GM06990 (cell line): ENCODE measurements around the gene DCUN1D2.

Source experiments
- DNase-seq: peaks from one replicate; pipeline ENCODE4 v3.0.0-alpha.2; 2011; ENCODE audit not compliant: insufficient read length; ENCODE audit errors: extremely low read depth
- H3K27me3 ChIP-seq: replicated peaks from 2 replicates; pipeline ENCODE4 v1.6.0; 2011; ENCODE audit warnings: low read length; ENCODE audit not compliant: control insufficient read depth, insufficient read depth
- H3K36me3 ChIP-seq: 2 replicates; pipeline ENCODE4 v1.5.1; 2011; ENCODE audit warnings: low read length; ENCODE audit not compliant: control insufficient read depth, insufficient read depth
- H3K4me3 ChIP-seq: replicated peaks from 2 replicates; pipeline ENCODE4 v1.5.1; 2011; ENCODE audit warnings: low read depth, mild to moderate bottlenecking, control low read depth, low read length
- CTCF ChIP-seq: IDR thresholded peaks from 2 replicates; pipeline ENCODE4 v1.5.1; 2011; ENCODE audit warnings: low read length, control low read depth, mild to moderate bottlenecking, inconsistent platforms; ENCODE audit not compliant: insufficient read depth, poor library complexity, severe bottlenecking

DCUN1D2 gene

DNA sequence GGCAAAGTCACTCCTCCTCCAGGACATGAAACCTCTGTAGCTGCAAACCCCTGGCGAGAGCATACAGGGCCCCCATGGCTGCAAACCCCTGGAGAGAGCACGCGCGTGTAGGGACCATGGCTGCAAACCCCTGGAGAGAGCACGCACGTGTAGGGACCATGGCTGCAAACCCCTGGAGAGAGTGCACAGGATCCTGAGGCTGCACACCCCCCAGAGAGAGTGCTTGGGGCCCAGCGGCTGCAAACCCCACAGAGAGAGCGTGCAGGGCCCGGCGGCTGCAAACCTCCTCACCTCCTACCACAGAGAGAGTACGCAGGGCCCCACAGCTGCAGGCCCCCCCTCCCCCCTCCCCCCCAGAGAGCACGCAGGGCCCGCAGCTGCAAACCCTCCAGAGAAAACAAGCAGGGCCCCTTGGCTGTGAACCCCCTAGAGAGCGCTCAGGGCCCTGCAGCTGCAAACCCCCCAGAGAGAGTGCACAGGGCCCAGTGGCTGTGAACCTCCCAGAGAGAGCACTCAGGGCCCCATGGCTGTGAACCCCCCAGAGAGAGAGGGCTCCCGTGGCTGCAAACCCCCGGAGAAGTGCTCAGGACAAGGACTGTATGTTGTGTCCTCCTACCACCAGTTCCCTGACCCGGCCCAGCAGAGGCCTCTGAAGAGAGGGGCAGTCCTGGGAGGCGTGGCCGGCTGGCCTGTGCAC, 44.6 kb downstream of the DCUN1D2 start:
- TF ChIP-seq CTCF = no peak
- DNase-seq = peak; percentile 72
- no peak overlapping the region for H3K4me3 ChIP-seq

DNA sequence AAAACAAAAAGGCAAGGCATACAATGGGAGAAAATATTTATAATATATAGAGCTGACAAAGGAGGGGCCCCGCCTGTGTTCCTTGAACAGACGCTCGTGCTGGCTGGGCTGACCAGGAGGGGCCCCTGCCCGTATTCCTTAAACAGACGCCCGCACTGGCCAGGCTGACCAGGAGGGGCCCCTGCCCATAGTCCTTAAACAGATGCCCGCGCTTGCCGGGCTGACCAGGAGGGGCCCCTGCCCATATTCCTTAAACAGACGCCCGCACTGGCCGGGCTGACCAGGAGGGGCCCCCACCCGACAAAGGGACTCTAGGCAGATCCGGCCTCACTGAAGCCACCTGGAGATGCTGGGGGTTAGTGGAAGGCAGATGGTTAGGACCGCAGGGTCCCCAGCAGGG, 46.5 kb downstream of the DCUN1D2 start:
- H3K4me3 ChIP-seq = no peak overlapping the region
- no peak for TF ChIP-seq CTCF
- H3K27me3 ChIP-seq = no peaks in the 10 kb centered on the region
- DNase-seq = no peak
- peaks cover 3% of the 10 kb centered on the region; the same call in 1 of the 2 replicates for H3K36me3 ChIP-seq

More for the DNA sequence above, 44.6 kb downstream of the DCUN1D2 start:
- Histone ChIP-seq H3K36me3 (peaks cover 3% of the 10 kb centered on the region; the same call in 1 of the 2 replicates), H3K27me3 (no peaks in the 10 kb centered on the region)

GRCh38 chr13:113442985-113443362, 47.5 kb downstream of the DCUN1D2 start:
- no peak for TF ChIP-seq CTCF
- peaks cover 3% of the 10 kb centered on the region; the same call in 1 of the 2 replicates for H3K36me3 ChIP-seq
- H3K4me3 ChIP-seq = no peak overlapping the region
- no peaks in the 10 kb centered on the region for H3K27me3 ChIP-seq
- no peak for DNase-seq

DNA sequence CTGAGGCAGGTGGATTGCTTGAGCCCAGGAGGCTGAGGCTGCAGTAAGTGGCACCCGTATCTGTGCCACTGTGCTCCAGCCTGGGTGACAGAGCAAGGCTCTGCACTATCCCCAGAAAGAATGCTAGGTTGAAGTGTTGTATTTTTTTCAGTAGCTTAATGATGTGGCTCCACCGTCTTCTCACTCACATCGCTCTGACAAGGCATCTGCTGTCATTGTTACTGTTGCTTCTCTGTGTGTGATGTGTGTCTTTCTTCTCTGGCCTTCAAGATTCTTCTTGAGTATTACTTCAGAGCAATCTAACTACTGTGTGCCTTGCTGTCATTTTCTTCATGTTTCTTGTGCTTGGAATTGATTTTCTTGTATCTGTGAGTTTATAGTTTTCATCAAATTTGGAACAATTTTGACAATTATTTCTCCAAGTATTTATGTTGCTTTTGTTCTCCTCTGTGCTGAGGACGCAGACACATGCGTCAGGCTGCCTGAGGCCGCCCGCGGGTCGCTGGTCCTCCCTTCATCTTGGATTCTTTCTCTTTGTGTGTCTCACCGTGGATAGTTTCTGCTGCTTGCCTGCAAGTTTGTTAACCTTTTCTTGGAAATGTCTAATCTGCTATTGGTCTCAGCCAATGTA, 48.0 kb downstream of the DCUN1D2 start:
- no peaks in the 10 kb centered on the region for H3K27me3 ChIP-seq
- DNase-seq = no peak
- no peak for TF ChIP-seq CTCF
- peaks cover 3% of the 10 kb centered on the region; the same call in 1 of the 2 replicates for H3K36me3 ChIP-seq
- H3K4me3 ChIP-seq = no peak overlapping the region

GRCh38 chr13:113441661-113442060, 48.9 kb downstream of the DCUN1D2 start:
- H3K36me3 ChIP-seq = no peaks in the 10 kb centered on the region
- no peak for TF ChIP-seq CTCF
- no peak overlapping the region for H3K4me3 ChIP-seq
- H3K27me3 ChIP-seq = no peaks in the 10 kb centered on the region
- DNase-seq = no peak
